ENCODE data around the gene TTLL5.

- TF ChIP-seq ELF1 (tag; IDR thresholded peaks at IDR 0.05) (no peak), ZNF121 (CRISPR knock-in tag; conservative IDR thresholded peaks at IDR 0.05) (no peak), POLR2A (conservative IDR thresholded peaks at IDR 0.05) (no peak), RAD21 (CRISPR knock-in tag; conservative IDR thresholded peaks at IDR 0.05 in 1 of 2, IDR thresholded peaks at IDR 0.05 in 1 of 2) (no peak), ZBTB33 (CRISPR knock-in tag; IDR thresholded peaks at IDR 0.05) (no peak)
These were observed 252.1 kb downstream of the TTLL5 start for GRCh38 chr14:75913183-75913582.
